Lung (tissue), 12 donors: ENCODE data around the gene GTF3C6. TPM values are rescaled to one million over a fixed set of nuclear protein-coding genes. Genes with fewer than 3 reads are reported as not detected.
"Not testable (repeated sequence)": the region's sequence is repeated elsewhere in the genome, so short reads cannot be mapped to it uniquely, and the experiment has no call there.

Experiments
- ATAC-seq: fragments of 200-7000 bp; cut with Tn5 transposase; one replicate; pipeline ENCODE4 v1.9.1; 2020; ENCODE audit warnings: moderate number of reproducible peaks; ENCODE audit not compliant: insufficient read depth, low FRiP score
- DNase-seq, 3 donors: peaks; one replicate each; pipeline ENCODE4 v3.0.0-alpha.2; 2013 to 2017
- H3K27ac ChIP-seq, 2 donors: one replicate each; pipeline ENCODE4 v1.5.1; 2013; ENCODE audit warnings: mild to moderate bottlenecking in 2 of 2, moderate library complexity in 2 of 2, control low read depth in 1 of 2, inconsistent platforms in 1 of 2, low read depth in 1 of 2, low read length in 1 of 2
- H3K27me3 ChIP-seq, 3 donors: one replicate each; pipeline ENCODE4 v1.5.1; 2013; ENCODE audit warnings: low read length in 2 of 3; ENCODE audit not compliant: control insufficient read depth in 3 of 3, insufficient read depth in 3 of 3
- H3K36me3 ChIP-seq, 4 donors: one replicate each; pipeline ENCODE4 v1.5.1; 2013; ENCODE audit warnings: low read length in 4 of 4, mild to moderate bottlenecking in 1 of 4, moderate library complexity in 1 of 4; ENCODE audit not compliant: control insufficient read depth in 4 of 4, insufficient read depth in 4 of 4
- H3K4me1 ChIP-seq, 5 donors: one replicate each; pipeline ENCODE4 v1.5.1; 2013; ENCODE audit warnings: low read length in 5 of 5, mild to moderate bottlenecking in 2 of 5, moderate library complexity in 1 of 5; ENCODE audit not compliant: control insufficient read depth in 5 of 5, insufficient read depth in 5 of 5
- H3K4me3 ChIP-seq: one replicate; pipeline ENCODE4 v1.5.1; 2013; ENCODE audit warnings: mild to moderate bottlenecking, control low read depth, moderate library complexity
- H3K9ac ChIP-seq, 2 donors: one replicate each; pipeline ENCODE4 v1.5.1; 2013; ENCODE audit warnings: low read length in 2 of 2, control low read depth in 1 of 2; ENCODE audit not compliant: insufficient read depth in 1 of 2
- H3K9me3 ChIP-seq, 4 donors: one replicate each; pipeline ENCODE4 v1.5.1; 2013; ENCODE audit warnings: low read length in 3 of 4, mild to moderate bottlenecking in 1 of 4, moderate library complexity in 1 of 4; ENCODE audit not compliant: control insufficient read depth in 4 of 4, insufficient read depth in 3 of 4
- CTCF ChIP-seq: IDR thresholded peaks from 2 replicates; pipeline ENCODE4 v1.5.1; 2012; ENCODE audit warnings: mild to moderate bottlenecking; ENCODE audit errors: control extremely low read depth, extremely low read depth
- WGBS, 2 donors: extraction: QIAGEN DNeasy Blood & Tissue Kit; methylation state at CpG; one replicate each; pipeline ENCODE4 v1.1.7; 2013; 5-methylcytosine and 5-hydroxymethylcytosine counted together
- polyA plus RNA-seq, 2 donors: library from polyadenylated mRNA; stranded (reverse); fragments of 200-250 nt; gene quantifications; one replicate each; pipeline ENCODE4 v1.2.1, GENCODE V29; 2013
- total RNA-seq, 2 donors: library from RNA; depleted of rRNA in 1 of 2; stranded (reverse); fragments of >200 nt in 1 of 2; gene quantifications; one replicate each; pipeline ENCODE4 v1.2.1, GENCODE V29; 2014 to 2021
- donor health status: control.
- donor health status: control.
- donor health status: Bipolar disorder and iron deficiency.
- donor health status: healthy.
- donor health status: DM: yes; HTN: yes; CAD: no.

Gene GTF3C6
- total and polyA plus RNA-seq, 4 donors: 28.0 to 81.1 (median 59.5) TPM

DNA sequence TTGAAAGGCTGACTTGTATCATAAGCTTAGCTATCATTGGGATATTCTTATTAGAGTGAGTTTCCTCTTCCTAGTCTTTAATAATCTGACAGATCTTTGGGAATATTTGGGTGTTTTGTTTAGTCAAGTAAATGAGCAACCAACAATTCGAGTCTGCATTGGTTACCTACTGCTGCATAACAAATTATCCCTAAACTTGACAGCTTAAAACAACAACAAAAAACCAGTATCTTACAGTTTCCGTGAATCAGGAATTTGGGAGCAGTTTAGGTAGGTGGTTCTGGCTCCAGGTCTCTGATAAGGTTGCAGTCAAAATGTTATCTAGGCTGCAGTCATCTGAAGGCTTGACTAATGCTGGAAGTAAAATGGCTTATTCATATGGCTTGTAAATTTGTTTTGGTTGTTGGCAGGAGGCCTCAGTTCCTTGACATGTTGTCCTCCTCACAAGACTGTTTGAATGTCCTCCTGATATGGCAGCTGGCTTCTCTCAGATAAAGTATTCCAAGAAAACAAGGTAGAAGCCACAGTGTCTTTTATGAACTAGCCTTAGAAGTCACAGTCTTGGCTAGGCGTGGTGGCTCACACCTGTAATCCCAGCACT lies 7.2 kb downstream of the GTF3C6 start:
- WGBS, 2 donors: 99% methylated on average over 3 of the region's 3 CpGs
- H3K27me3 ChIP-seq: no peaks in the 10 kb centered on the region
- no peak for ATAC-seq
- DNase-seq: no peak
- H3K4me1 ChIP-seq: no peaks in the 10 kb centered on the region
- H3K9me3 ChIP-seq: no peaks in the 10 kb centered on the region
- H3K27ac ChIP-seq: no peak overlapping the region
- no peak for TF ChIP-seq CTCF
- peaks cover 17 to 25% (median 22%) of the 10 kb centered on the region in 4 donors for H3K36me3 ChIP-seq
- H3K9ac ChIP-seq: no peak overlapping the region
- no peak overlapping the region for H3K4me3 ChIP-seq

- DNase-seq, ATAC-seq, H3K27ac ChIP-seq, H3K4me3 ChIP-seq, H3K4me1 ChIP-seq, H3K9me3 ChIP-seq, H3K9ac ChIP-seq, H3K27me3 ChIP-seq: not testable (repeated sequence)
- WGBS, 2 donors: 97 to 99% methylated on average over 2 of the region's 2 CpGs
- peaks cover 11 to 14% (median 12%) of the 10 kb centered on the region in 4 donors for H3K36me3 ChIP-seq
Measured at GRCh38 chr6:110968661-110969060, 10.2 kb downstream of the GTF3C6 start.

GRCh38 chr6:110971468-110971867 lies 13.0 kb downstream of the GTF3C6 start:
- Histone ChIP-seq H3K27ac (no peak overlapping the region), H3K9ac (no peak overlapping the region), H3K36me3 (peaks cover 2 to 7% (median 4%) of the 10 kb centered on the region in 4 donors), H3K4me3 (no peak overlapping the region), H3K27me3 (no peaks in the 10 kb centered on the region), H3K4me1 (peaks cover 0 to 3% (median 0%) of the 10 kb centered on the region in 5 donors), H3K9me3 (no peaks in the 10 kb centered on the region)
- ATAC-seq (no peak), DNase-seq (no peak)
- no peak for TF ChIP-seq CTCF
- WGBS, 2 donors: 73 to 86% methylated on average over 2 of the region's 2 CpGs

DNA sequence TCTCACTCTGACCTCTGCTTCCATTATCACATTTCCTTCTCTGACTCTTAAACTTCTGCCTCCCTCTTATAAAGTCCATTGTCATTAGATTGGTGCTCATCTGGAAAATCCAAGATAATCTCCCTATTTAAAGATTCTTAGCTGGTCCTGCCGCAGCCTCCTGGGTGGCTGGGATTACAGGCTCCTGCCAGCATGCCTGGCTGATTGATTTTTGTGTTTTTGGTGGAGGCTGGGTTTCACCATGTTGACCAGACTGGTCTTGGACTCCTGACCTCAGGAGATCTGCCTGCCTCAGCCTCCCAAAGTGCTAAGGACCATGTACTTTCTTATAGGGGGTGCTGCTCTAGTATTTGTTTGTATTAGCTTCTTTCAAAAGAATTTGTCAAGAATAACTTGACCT lies 18.1 kb downstream of the GTF3C6 start:
- WGBS, 2 donors: 91 to 100% methylated on average over 1 of the region's 1 CpG
- ATAC-seq: no peak

More for the DNA sequence above, 18.1 kb downstream of the GTF3C6 start:
- no peak for TF ChIP-seq CTCF
- Histone ChIP-seq H3K9ac (no peak overlapping the region), H3K4me1 (peaks cover 0 to 3% (median 0%) of the 10 kb centered on the region in 5 donors), H3K27ac (no peak overlapping the region), H3K9me3 (no peaks in the 10 kb centered on the region), H3K36me3 (no peaks in the 10 kb centered on the region), H3K27me3 (no peaks in the 10 kb centered on the region), H3K4me3 (no peak overlapping the region)
- no peak for DNase-seq
